ENCODE results near the gene SCG3. TPM values are rescaled to one million over a fixed set of nuclear protein-coding genes. Genes with fewer than 3 reads are reported as not detected.

Gene SCG3
- total RNA-seq, 1 experiment from 2014 or later = 32.1 TPM

DNA sequence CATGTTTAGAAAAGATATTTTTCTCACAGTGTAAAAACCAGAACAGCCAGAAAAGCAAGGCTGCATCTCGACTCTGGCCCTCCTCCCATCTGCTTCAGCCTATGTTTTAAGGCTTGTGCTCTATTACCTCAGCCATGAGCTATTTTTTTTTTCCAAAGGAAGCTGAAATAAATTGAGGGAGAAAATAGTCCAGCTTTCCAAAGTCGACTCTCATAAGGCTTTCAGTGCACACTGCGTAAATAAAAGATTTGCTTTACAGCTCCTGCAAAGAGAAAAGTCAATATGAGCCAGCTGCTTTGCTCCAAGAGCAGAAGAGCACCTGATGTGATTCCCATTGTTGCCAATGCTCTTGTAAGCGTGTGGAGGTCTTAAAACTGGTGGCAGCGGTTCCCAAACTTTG lies 26.7 kb downstream of the SCG3 start:
- POLR2A ChIA-PET = no interaction called here
- Mint-ChIP-seq H3K9me3 (no peaks in the 10 kb centered on the region), H3K4me1 (no peaks in the 10 kb centered on the region), H3K27me3 (ENCODE audit: low read depth) (no peaks in the 10 kb centered on the region), H3K4me3 (no peak overlapping the region), H3K36me3 (peaks cover 2% of the 10 kb centered on the region; the same call in 1 of the 2 replicates), H3K27ac (no peak overlapping the region)
- no peak for DNase-seq (ENCODE audit: low spot score)
- no peak for ATAC-seq
- TF ChIP-seq ATF1 (CRISPR knock-in tag; IDR thresholded peaks at IDR 0.05) (no peak), ZNF263 (CRISPR knock-in tag; IDR thresholded peaks at IDR 0.05; ENCODE audit: low read depth) (no peak), KAT7 (CRISPR knock-in tag; IDR thresholded peaks at IDR 0.05; ENCODE audit: borderline replicate concordance) (no peak), ELF4 (CRISPR knock-in tag; IDR thresholded peaks at IDR 0.05; ENCODE audit: low read depth) (no peak), MYBL2 (CRISPR knock-in tag; IDR thresholded peaks at IDR 0.05) (no peak), NFE2L1 (CRISPR knock-in tag; IDR thresholded peaks at IDR 0.05) (no peak), ZNF317 (CRISPR knock-in tag; IDR thresholded peaks at IDR 0.05; ENCODE audit: borderline replicate concordance, low read depth) (no peak), TEAD4 (CRISPR knock-in tag; IDR thresholded peaks at IDR 0.05) (no peak), SMAD4 (CRISPR knock-in tag; IDR thresholded peaks at IDR 0.05) (no peak)
- TF ChIP-seq, protein P1, sequence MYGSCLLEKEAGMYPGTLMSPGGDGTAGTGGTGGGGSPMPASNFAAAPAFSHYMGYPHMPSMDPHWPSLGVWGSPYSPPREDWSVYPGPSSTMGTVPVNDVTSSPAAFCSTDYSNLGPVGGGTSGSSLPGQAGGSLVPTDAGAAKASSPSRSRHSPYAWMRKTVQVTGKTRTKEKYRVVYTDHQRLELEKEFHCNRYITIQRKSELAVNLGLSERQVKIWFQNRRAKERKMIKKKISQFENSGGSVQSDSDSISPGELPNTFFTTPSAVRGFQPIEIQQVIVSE (CRISPR knock-in tag; IDR thresholded peaks at IDR 0.05; ENCODE audit: borderline replicate concordance) = no peak
- TF ChIP-seq, protein P2, sequence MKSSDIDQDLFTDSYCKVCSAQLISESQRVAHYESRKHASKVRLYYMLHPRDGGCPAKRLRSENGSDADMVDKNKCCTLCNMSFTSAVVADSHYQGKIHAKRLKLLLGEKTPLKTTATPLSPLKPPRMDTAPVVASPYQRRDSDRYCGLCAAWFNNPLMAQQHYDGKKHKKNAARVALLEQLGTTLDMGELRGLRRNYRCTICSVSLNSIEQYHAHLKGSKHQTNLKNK (CRISPR knock-in tag; IDR thresholded peaks at IDR 0.05) = no peak
- TF ChIP-seq, protein P3, sequence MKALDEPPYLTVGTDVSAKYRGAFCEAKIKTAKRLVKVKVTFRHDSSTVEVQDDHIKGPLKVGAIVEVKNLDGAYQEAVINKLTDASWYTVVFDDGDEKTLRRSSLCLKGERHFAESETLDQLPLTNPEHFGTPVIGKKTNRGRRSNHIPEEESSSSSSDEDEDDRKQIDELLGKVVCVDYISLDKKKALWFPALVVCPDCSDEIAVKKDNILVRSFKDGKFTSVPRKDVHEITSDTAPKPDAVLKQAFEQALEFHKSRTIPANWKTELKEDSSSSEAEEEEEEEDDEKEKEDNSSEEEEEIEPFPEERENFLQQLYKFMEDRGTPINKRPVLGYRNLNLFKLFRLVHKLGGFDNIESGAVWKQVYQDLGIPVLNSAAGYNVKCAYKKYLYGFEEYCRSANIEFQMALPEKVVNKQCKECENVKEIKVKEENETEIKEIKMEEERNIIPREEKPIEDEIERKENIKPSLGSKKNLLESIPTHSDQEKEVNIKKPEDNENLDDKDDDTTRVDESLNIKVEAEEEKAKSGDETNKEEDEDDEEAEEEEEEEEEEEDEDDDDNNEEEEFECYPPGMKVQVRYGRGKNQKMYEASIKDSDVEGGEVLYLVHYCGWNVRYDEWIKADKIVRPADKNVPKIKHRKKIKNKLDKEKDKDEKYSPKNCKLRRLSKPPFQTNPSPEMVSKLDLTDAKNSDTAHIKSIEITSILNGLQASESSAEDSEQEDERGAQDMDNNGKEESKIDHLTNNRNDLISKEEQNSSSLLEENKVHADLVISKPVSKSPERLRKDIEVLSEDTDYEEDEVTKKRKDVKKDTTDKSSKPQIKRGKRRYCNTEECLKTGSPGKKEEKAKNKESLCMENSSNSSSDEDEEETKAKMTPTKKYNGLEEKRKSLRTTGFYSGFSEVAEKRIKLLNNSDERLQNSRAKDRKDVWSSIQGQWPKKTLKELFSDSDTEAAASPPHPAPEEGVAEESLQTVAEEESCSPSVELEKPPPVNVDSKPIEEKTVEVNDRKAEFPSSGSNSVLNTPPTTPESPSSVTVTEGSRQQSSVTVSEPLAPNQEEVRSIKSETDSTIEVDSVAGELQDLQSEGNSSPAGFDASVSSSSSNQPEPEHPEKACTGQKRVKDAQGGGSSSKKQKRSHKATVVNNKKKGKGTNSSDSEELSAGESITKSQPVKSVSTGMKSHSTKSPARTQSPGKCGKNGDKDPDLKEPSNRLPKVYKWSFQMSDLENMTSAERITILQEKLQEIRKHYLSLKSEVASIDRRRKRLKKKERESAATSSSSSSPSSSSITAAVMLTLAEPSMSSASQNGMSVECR (CRISPR knock-in tag; IDR thresholded peaks at IDR 0.05; ENCODE audit: borderline replicate concordance) = no peak
- TF ChIP-seq, protein P4, sequence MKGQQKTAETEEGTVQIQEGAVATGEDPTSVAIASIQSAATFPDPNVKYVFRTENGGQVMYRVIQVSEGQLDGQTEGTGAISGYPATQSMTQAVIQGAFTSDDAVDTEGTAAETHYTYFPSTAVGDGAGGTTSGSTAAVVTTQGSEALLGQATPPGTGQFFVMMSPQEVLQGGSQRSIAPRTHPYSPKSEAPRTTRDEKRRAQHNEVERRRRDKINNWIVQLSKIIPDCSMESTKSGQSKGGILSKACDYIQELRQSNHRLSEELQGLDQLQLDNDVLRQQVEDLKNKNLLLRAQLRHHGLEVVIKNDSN (CRISPR knock-in tag; IDR thresholded peaks at IDR 0.05) = no peak
- TF ChIP-seq, protein P5, sequence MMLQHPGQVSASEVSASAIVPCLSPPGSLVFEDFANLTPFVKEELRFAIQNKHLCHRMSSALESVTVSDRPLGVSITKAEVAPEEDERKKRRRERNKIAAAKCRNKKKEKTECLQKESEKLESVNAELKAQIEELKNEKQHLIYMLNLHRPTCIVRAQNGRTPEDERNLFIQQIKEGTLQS (CRISPR knock-in tag; conservative IDR thresholded peaks at IDR 0.05) = no peak
- TF ChIP-seq, protein P6, sequence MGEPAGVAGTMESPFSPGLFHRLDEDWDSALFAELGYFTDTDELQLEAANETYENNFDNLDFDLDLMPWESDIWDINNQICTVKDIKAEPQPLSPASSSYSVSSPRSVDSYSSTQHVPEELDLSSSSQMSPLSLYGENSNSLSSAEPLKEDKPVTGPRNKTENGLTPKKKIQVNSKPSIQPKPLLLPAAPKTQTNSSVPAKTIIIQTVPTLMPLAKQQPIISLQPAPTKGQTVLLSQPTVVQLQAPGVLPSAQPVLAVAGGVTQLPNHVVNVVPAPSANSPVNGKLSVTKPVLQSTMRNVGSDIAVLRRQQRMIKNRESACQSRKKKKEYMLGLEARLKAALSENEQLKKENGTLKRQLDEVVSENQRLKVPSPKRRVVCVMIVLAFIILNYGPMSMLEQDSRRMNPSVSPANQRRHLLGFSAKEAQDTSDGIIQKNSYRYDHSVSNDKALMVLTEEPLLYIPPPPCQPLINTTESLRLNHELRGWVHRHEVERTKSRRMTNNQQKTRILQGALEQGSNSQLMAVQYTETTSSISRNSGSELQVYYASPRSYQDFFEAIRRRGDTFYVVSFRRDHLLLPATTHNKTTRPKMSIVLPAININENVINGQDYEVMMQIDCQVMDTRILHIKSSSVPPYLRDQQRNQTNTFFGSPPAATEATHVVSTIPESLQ (CRISPR knock-in tag; IDR thresholded peaks at IDR 0.05) = no peak
- TF ChIP-seq, protein P7, sequence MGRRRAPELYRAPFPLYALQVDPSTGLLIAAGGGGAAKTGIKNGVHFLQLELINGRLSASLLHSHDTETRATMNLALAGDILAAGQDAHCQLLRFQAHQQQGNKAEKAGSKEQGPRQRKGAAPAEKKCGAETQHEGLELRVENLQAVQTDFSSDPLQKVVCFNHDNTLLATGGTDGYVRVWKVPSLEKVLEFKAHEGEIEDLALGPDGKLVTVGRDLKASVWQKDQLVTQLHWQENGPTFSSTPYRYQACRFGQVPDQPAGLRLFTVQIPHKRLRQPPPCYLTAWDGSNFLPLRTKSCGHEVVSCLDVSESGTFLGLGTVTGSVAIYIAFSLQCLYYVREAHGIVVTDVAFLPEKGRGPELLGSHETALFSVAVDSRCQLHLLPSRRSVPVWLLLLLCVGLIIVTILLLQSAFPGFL (CRISPR knock-in tag; IDR thresholded peaks at IDR 0.05; ENCODE audit: borderline replicate concordance) = no peak
- CTCF ChIA-PET = interaction anchor here (0.6 to 1.4 kb wide), 2 partner anchors 26 to 69 kb away, joined by 3 to 4 read pairs; no protein-coding TSS in a partner anchor

Measured in WTC11 (cell line).